Calu3 (cell line): ENCODE measurements around the gene CDC42. TPM values are rescaled to one million over a fixed set of nuclear protein-coding genes. Genes with fewer than 3 reads are reported as not detected.
"Not testable (repeated sequence)": the region's sequence is repeated elsewhere in the genome, so short reads cannot be mapped to it uniquely, and the experiment has no call there.

Experiments used
- Bru-seq: library from RNA; stranded (reverse); fragments of 400-500 nt; gene quantifications from one replicate; lab custom pipeline; 2021; lab: Mats Ljungman, UMichigan
- BruChase-seq, 2 experiments: library from RNA; stranded (reverse); fragments of 400-500 nt; gene quantifications; one replicate each; lab custom pipeline; 2021; lab: Mats Ljungman, UMichigan
- BruUV-seq: library from RNA; stranded (reverse); fragments of 400-500 nt; replicated peaks from 2 replicates; lab custom pipeline; 2021; lab: Mats Ljungman, UMichigan
- CTCF ChIA-PET: fragments of 300-600 bp; sonication (Branson Sonifier 250); formaldehyde crosslinking; loops from one replicate; lab custom pipeline; 2022; ENCODE audit warnings: antibody characterized with exemption; lab: Charles Lee
- DNase-seq: peaks from one replicate; pipeline ENCODE4 v3.0.0; 2022
- H3K27ac Mint-ChIP-seq: one replicate; pipeline ENCODE4 v1.8.0; 2022; ENCODE audit warnings: mixed read lengths; ENCODE audit not compliant: unreplicated experiment
- H3K27me3 Mint-ChIP-seq: one replicate; pipeline ENCODE4 v1.8.0; 2022; ENCODE audit warnings: mixed read lengths; ENCODE audit not compliant: unreplicated experiment
- H3K36me3 Mint-ChIP-seq: one replicate; pipeline ENCODE4 v1.8.0; 2022; ENCODE audit warnings: mild to moderate bottlenecking, moderate library complexity, mixed read lengths; ENCODE audit not compliant: insufficient read depth, unreplicated experiment
- H3K4me1 Mint-ChIP-seq: one replicate; pipeline ENCODE4 v1.8.0; 2022; ENCODE audit warnings: mild to moderate bottlenecking, low read depth, mixed read lengths; ENCODE audit not compliant: unreplicated experiment
- H3K4me3 Mint-ChIP-seq: one replicate; pipeline ENCODE4 v1.8.0; 2022; ENCODE audit warnings: mild to moderate bottlenecking, low read depth, moderate library complexity, mixed read lengths; ENCODE audit not compliant: unreplicated experiment
- H3K9me3 Mint-ChIP-seq: one replicate; pipeline ENCODE4 v1.8.0; 2022; ENCODE audit warnings: low read depth, mixed read lengths; ENCODE audit not compliant: unreplicated experiment
- CTCF ChIP-seq: fragments of 200-600 bp; IDR thresholded peaks from one replicate; pipeline ENCODE4 v1.8.0; 2022; ENCODE audit warnings: antibody characterized with exemption; ENCODE audit not compliant: unreplicated experiment
- intact Hi-C: fragments of 100-400 bp; cut with micrococcal nuclease; formaldehyde crosslinking; loops from one replicate; pipeline ENCODE4 v1.10.0; 2022; ENCODE audit not compliant: unreplicated experiment
- long read RNA-seq: library from polyadenylated mRNA; stranded (forward); transcript quantifications from one replicate; pipeline ENCODE4 v2.0.0, GENCODE V29; 2022
- total RNA-seq: library from RNA; stranded (reverse); gene quantifications from 2 replicates; pipeline ENCODE4 v1.2.3, GENCODE V29; 2022

CDC42 gene
- total RNA-seq (194 and 204 TPM in 2 replicates), Bru-seq, nascent RNA (percentile 97 among the genes with signal in this experiment), BruChase-seq, experiment 1, labeled RNA remaining after a 6-hour chase (percentile 91 among the genes with signal in this experiment), BruChase-seq, experiment 2, labeled RNA remaining after a 2-hour chase (percentile 84 among the genes with signal in this experiment)
- long read RNA-seq, partial matches to known transcripts = 17 of 94 reads
- long read RNA-seq, other reads (novel, unspliced or antisense) = 75 of 94 reads

GRCh38 chr1:22052115-22053016, at the start of gene CDC42:
Gene CDC42, plus strand, starts transcription at chr1:22052709. Its CDS starts 25,770 bp downstream, at chr1:22078479.
- DNase-seq = peak; percentile 96
- intact Hi-C loops = no loop called here
- Mint-ChIP-seq H3K36me3 (peaks cover 50% of the 10 kb centered on the region), H3K27me3 (no peaks in the 10 kb centered on the region), H3K27ac (peak within 1 kb of the TSS; percentile 95), H3K4me1 (peaks cover 27% of the 10 kb centered on the region), H3K4me3 (peak within 1 kb of the TSS; percentile 83), H3K9me3 (no peaks in the 10 kb centered on the region)
- CTCF ChIA-PET = interaction anchor here (0.9 to 1.4 kb wide), 3 partner anchors 13 to 21 kb away, joined by 3 to 4 read pairs (median 3); no protein-coding TSS in a partner anchor
- no TSS peak for BruUV-seq
- no peak for TF ChIP-seq CTCF

GRCh38 chr1:22002875-22003274, 49.6 kb upstream of the CDC42 start:
- not testable (repeated sequence) for BruUV-seq

GRCh38 chr1:22003959-22004358, 48.5 kb upstream of the CDC42 start:
- H3K4me3 Mint-ChIP-seq, DNase-seq, intact Hi-C loops, BruUV-seq, H3K27ac Mint-ChIP-seq, H3K9me3 Mint-ChIP-seq, H3K36me3 Mint-ChIP-seq, H3K27me3 Mint-ChIP-seq: not testable (repeated sequence)
- H3K4me1 Mint-ChIP-seq = peaks cover 16% of the 10 kb centered on the region
- CTCF ChIA-PET = interaction anchor here (0.6 to 0.7 kb wide), 2 partner anchors 20 to 79 kb away, joined by 4 read pairs; no protein-coding TSS in a partner anchor

More at GRCh38 chr1:22002875-22003274, 49.6 kb upstream of the CDC42 start:
- peaks cover 16% of the 10 kb centered on the region for H3K4me1 Mint-ChIP-seq
- CTCF ChIA-PET, DNase-seq, H3K27me3 Mint-ChIP-seq, intact Hi-C loops, H3K9me3 Mint-ChIP-seq, H3K36me3 Mint-ChIP-seq, H3K4me3 Mint-ChIP-seq: not testable (repeated sequence)
- peak overlapping the region; percentile 58 for H3K27ac Mint-ChIP-seq

GRCh38 chr1:22005261-22006149, 47.0 kb upstream of the CDC42 start:
- H3K27ac Mint-ChIP-seq, BruUV-seq, H3K9me3 Mint-ChIP-seq, H3K27me3 Mint-ChIP-seq, H3K4me3 Mint-ChIP-seq, intact Hi-C loops: not testable (repeated sequence)
- peak; percentile 55 for DNase-seq
- Mint-ChIP-seq H3K4me1 (peaks cover 12% of the 10 kb centered on the region), H3K36me3 (peaks cover 12% of the 10 kb centered on the region)
- CTCF ChIA-PET = interaction anchor here (1.2 kb wide), 1 partner anchor 24 kb away, joined by 4 read pairs; no protein-coding TSS in a partner anchor

GRCh38 chr1:22006736-22007135, 45.8 kb upstream of the CDC42 start:
- Mint-ChIP-seq H3K36me3 (peaks cover 12% of the 10 kb centered on the region), H3K27ac (peak overlapping the region; percentile 33)
- intact Hi-C loops, H3K27me3 Mint-ChIP-seq, H3K4me1 Mint-ChIP-seq, H3K9me3 Mint-ChIP-seq, DNase-seq, BruUV-seq, CTCF ChIA-PET, H3K4me3 Mint-ChIP-seq: not testable (repeated sequence)

GRCh38 chr1:22007262-22007661, 45.2 kb upstream of the CDC42 start:
- intact Hi-C loops, H3K4me3 Mint-ChIP-seq, H3K4me1 Mint-ChIP-seq, H3K9me3 Mint-ChIP-seq, H3K27me3 Mint-ChIP-seq, BruUV-seq, CTCF ChIA-PET: not testable (repeated sequence)
- Mint-ChIP-seq H3K27ac (peak overlapping the region; percentile 33), H3K36me3 (peaks cover 12% of the 10 kb centered on the region)
- peak; percentile 32 for DNase-seq

- H3K36me3 Mint-ChIP-seq = peaks cover 12% of the 10 kb centered on the region
- DNase-seq, BruUV-seq, H3K27me3 Mint-ChIP-seq, H3K4me3 Mint-ChIP-seq, H3K27ac Mint-ChIP-seq, H3K4me1 Mint-ChIP-seq, intact Hi-C loops, H3K9me3 Mint-ChIP-seq, CTCF ChIA-PET: not testable (repeated sequence)
Observed at GRCh38 chr1:22009566-22009965, 42.9 kb upstream of the CDC42 start.

- H3K9me3 Mint-ChIP-seq, H3K4me1 Mint-ChIP-seq, DNase-seq, H3K27me3 Mint-ChIP-seq, CTCF ChIA-PET, H3K27ac Mint-ChIP-seq, H3K4me3 Mint-ChIP-seq, BruUV-seq, intact Hi-C loops: not testable (repeated sequence)
- peaks cover 16% of the 10 kb centered on the region for H3K36me3 Mint-ChIP-seq
Observed at GRCh38 chr1:22012752-22013151, 39.8 kb upstream of the CDC42 start.
